HCT116 (cell line): ENCODE measurements around the gene GAB4. TPM values are rescaled to one million over a fixed set of nuclear protein-coding genes. Genes with fewer than 3 reads are reported as not detected.
"Not testable (repeated sequence)": the region's sequence is repeated elsewhere in the genome, so short reads cannot be mapped to it uniquely, and the experiment has no call there.

ENCODE experiments used
- ATAC-seq: fragments of 200-7000 bp; cut with Tn5 transposase; 2 replicates; pipeline ENCODE4 v1.9.1; 2020; ENCODE audit warnings: mild to moderate bottlenecking, moderate library complexity
- BruUV-seq: library from RNA; stranded (reverse); fragments of 400-500 nt; replicated peaks from 2 replicates; lab custom pipeline; 2021; lab: Mats Ljungman, UMichigan
- CTCF ChIA-PET: fragments of 300-600 bp; sonication (Branson Sonifier 250); formaldehyde crosslinking; loops from one replicate; lab custom pipeline; 2021; ENCODE audit warnings: antibody characterized with exemption; lab: Charles Lee
- POLR2A ChIA-PET: fragments of 300-600, 350-600 bp; sonication (Branson Sonifier 250); formaldehyde crosslinking; loops from one replicate; lab custom pipeline; 2021; ENCODE audit warnings: antibody characterized with exemption; lab: Charles Lee
- RAD21 ChIA-PET, 2 experiments: fragments of 300-600 bp; sonication (Branson Sonifier 250); formaldehyde crosslinking; loops; one replicate each; lab custom pipeline; 2023; ENCODE audit warnings: low total read pairs in 2 of 2; ENCODE audit not compliant: uncharacterized antibody in 2 of 2, unreplicated experiment in 2 of 2, low non-redundant PET in 1 of 2; lab: Charles Lee
- DNase-seq: peaks from one replicate; pipeline ENCODE4 v3.0.0-alpha.2; 2010; ENCODE audit warnings: low read depth, low spot score
- H2AFZ ChIP-seq: fragments of 200-600 bp; shearing (Covaris generic), sonication (generic); 2 replicates; pipeline ENCODE4 v1.6.1; 2017; ENCODE audit warnings: low read depth, mixed run types, mixed read lengths, antibody characterized with exemption, low read length; ENCODE audit not compliant: poor library complexity, severe bottlenecking
- H3K27ac ChIP-seq: 2 replicates; pipeline ENCODE4 v1.5.1; 2012; ENCODE audit warnings: low read depth, low read length
- H3K27me3 ChIP-seq: fragments of 200-600 bp; sonication (generic); 2 replicates; pipeline ENCODE4 v1.6.1; 2016; ENCODE audit warnings: mixed run types, low read length, mixed read lengths; ENCODE audit not compliant: insufficient read depth
- H3K36me3 ChIP-seq, 2 experiments: fragments of 200-500 bp in 1 of 2; fragments of 200-600 bp in 1 of 2; sonication (Bioruptor generic) in 1 of 2; sonication (generic) in 1 of 2; 2 replicates each; pipeline versions ENCODE4 v1.5.1 to v1.6.1; 2014 to 2016; ENCODE audit warnings: low read length in 2 of 2, inconsistent platforms in 1 of 2, mixed read lengths in 1 of 2, mixed run types in 1 of 2; ENCODE audit not compliant: insufficient read depth in 2 of 2, control insufficient read depth in 1 of 2
- H3K4me1 ChIP-seq, 2 experiments: fragments of 200-600 bp in 1 of 2; sonication (generic) in 1 of 2; 2 replicates each; pipeline versions ENCODE4 v1.5.1 to v1.6.1; 2012 to 2017; ENCODE audit warnings: low read length in 2 of 2, inconsistent platforms in 1 of 2, mild to moderate bottlenecking in 1 of 2, mixed read lengths in 1 of 2, mixed run types in 1 of 2, moderate library complexity in 1 of 2; ENCODE audit not compliant: insufficient read depth in 2 of 2, control insufficient read depth in 1 of 2
- H3K4me2 ChIP-seq: fragments of 200-600 bp; sonication (generic); 2 replicates; pipeline ENCODE4 v1.6.1; 2017; ENCODE audit warnings: mixed run types, low read length, mixed read lengths
- H3K4me3 ChIP-seq, 2 experiments: fragments of 200-600 bp in 1 of 2; sonication (generic) in 1 of 2; replicated peaks in 1 of 2; 2 replicates each; pipeline ENCODE4 v1.5.1; 2011 to 2016; ENCODE audit warnings: low read length in 2 of 2, control low read depth in 1 of 2, low read depth in 1 of 2, mild to moderate bottlenecking in 1 of 2, mixed read lengths in 1 of 2, mixed run types in 1 of 2
- H3K79me2 ChIP-seq: fragments of 200-600 bp; sonication (generic); 2 replicates; pipeline ENCODE4 v1.6.1; 2017; ENCODE audit warnings: mild to moderate bottlenecking, mixed run types, low read length, moderate library complexity, mixed read lengths; ENCODE audit not compliant: insufficient read depth
- H3K9ac ChIP-seq: fragments of 200-600 bp; sonication (generic); 2 replicates; pipeline ENCODE4 v1.6.1; 2016; ENCODE audit warnings: low read length, mixed read lengths
- H3K9me2 ChIP-seq: fragments of 200-600 bp; sonication (generic), shearing (Covaris generic); 2 replicates; pipeline ENCODE4 v1.6.1; 2017; ENCODE audit warnings: mixed run types, mild to moderate bottlenecking, moderate library complexity; ENCODE audit not compliant: insufficient read depth
- H3K9me3 ChIP-seq, 2 experiments: fragments of 200-500 bp in 1 of 2; fragments of 200-600 bp in 1 of 2; sonication (Bioruptor generic) in 1 of 2; sonication (generic) in 1 of 2; 2 replicates each; pipeline ENCODE4 v1.6.1; 2014 to 2017; ENCODE audit warnings: low read length in 2 of 2, mixed read lengths in 2 of 2, inconsistent platforms in 1 of 2, low read depth in 1 of 2, mild to moderate bottlenecking in 1 of 2, mixed run types in 1 of 2, moderate library complexity in 1 of 2; ENCODE audit not compliant: control insufficient read depth in 1 of 2, insufficient read depth in 1 of 2
- H4K20me1 ChIP-seq: fragments of 200-600 bp; sonication (generic), shearing (Covaris generic); 2 replicates; pipeline ENCODE4 v1.6.1; 2017; ENCODE audit warnings: mixed run types, mild to moderate bottlenecking, moderate library complexity; ENCODE audit not compliant: insufficient read depth
- CBX3 ChIP-seq: IDR thresholded peaks from 2 replicates; pipeline ENCODE4 v1.6.1; 2012; ENCODE audit warnings: low read depth
- EGR1 ChIP-seq: IDR thresholded peaks from 2 replicates; pipeline ENCODE4 v1.6.1; 2012; ENCODE audit warnings: low read depth
- ELF1 ChIP-seq: IDR thresholded peaks from 2 replicates; pipeline ENCODE4 v1.6.1; 2012; ENCODE audit warnings: low read depth, borderline replicate concordance
- EZH2 ChIP-seq: fragments of 200-600 bp; sonication (generic); IDR thresholded peaks from 2 replicates; pipeline ENCODE4 v1.6.1; 2017; ENCODE audit warnings: antibody characterized with exemption, mixed run types
- JUND ChIP-seq: IDR thresholded peaks from 2 replicates; pipeline ENCODE4 v1.6.1; 2012
- ZFX ChIP-seq: fragments of 450-650 bp; IDR thresholded peaks from 2 replicates; pipeline ENCODE4 v1.6.1; 2017
- ZNF274 ChIP-seq: fragments of 200-500 bp; sonication (Bioruptor generic); IDR thresholded peaks from 2 replicates; pipeline ENCODE4 v1.6.1; 2014; ENCODE audit warnings: mild to moderate bottlenecking, low read depth, low read length, inconsistent platforms
- intact Hi-C: fragments of 100-400 bp; cut with micrococcal nuclease; formaldehyde crosslinking; loops from 2 replicates; pipeline ENCODE4 v1.10.0; 2022
- total RNA-seq: library from RNA; stranded (reverse); gene quantifications from one replicate; pipeline ENCODE4 v1.2.1, GENCODE V29; 2021; ENCODE audit not compliant: unreplicated experiment
- TF ChIP-seq, protein P1 (sequence below): IDR thresholded peaks from 2 replicates; pipeline ENCODE4 v1.6.1; 2012; ENCODE audit warnings: low read depth
- TF ChIP-seq, protein P2 (sequence below): IDR thresholded peaks from 2 replicates; pipeline ENCODE4 v1.6.1; 2012
- TF ChIP-seq, protein P3 (sequence below): IDR thresholded peaks from 2 replicates; pipeline ENCODE4 v1.6.1; 2011; ENCODE audit warnings: mild to moderate bottlenecking, low read length, moderate library complexity; ENCODE audit not compliant: insufficient replicate concordance; ENCODE audit errors: extremely low read depth
- TF ChIP-seq, protein P4 (sequence below): IDR thresholded peaks from 2 replicates; pipeline ENCODE4 v1.6.1; 2012

Gene GAB4
- total RNA-seq, 1 experiment from 2014 or later: not detected

DNA sequence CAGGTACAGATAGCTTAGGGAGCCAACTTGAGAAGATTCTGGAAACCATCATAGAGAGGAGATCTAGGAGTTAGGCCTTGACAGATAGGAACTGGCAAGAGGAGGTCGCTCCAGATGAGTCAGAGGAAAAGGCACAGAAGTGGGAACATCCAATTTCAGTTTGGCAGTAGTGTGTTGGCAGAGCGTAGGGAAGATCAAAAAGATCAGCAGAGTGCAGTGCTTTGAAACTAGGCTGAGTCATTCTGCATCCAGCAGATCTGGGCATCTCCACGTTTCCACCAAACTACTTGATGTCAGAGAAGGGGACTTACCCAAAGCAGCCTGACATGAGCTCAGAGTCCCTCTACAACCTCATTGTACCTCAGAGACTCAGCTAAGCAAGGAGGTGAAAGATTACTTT, 58.5 kb downstream of the GAB4 start (continued):
- no peak for TF ChIP-seq ELF1

DNA sequence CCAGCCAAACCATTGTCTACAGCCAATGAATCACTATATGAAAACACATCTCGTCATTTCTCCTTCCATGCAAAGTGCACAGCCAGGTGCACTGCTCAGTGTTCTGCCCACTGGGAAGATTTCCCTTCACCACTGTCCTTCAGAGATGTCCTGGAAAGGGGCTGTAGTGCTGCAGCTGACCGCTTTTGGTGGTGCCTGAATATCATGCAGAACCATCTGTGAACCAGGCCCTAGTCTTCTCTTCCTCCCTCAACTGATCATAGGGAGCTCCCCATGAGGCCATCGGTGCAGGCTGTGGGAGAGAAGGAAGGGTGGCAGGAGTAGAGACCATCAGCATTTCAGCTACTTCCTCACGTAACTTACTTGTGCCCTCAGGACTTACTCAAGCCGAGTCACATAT, 70.2 kb downstream of the GAB4 start:
- H3K9ac ChIP-seq: no peak overlapping the region
- peaks cover 22% of the 10 kb centered on the region for H3K27me3 ChIP-seq
- no peak for DNase-seq
- no peak for TF ChIP-seq EZH2
- TF ChIP-seq ZFX: no peak
- TF ChIP-seq, protein P1, sequence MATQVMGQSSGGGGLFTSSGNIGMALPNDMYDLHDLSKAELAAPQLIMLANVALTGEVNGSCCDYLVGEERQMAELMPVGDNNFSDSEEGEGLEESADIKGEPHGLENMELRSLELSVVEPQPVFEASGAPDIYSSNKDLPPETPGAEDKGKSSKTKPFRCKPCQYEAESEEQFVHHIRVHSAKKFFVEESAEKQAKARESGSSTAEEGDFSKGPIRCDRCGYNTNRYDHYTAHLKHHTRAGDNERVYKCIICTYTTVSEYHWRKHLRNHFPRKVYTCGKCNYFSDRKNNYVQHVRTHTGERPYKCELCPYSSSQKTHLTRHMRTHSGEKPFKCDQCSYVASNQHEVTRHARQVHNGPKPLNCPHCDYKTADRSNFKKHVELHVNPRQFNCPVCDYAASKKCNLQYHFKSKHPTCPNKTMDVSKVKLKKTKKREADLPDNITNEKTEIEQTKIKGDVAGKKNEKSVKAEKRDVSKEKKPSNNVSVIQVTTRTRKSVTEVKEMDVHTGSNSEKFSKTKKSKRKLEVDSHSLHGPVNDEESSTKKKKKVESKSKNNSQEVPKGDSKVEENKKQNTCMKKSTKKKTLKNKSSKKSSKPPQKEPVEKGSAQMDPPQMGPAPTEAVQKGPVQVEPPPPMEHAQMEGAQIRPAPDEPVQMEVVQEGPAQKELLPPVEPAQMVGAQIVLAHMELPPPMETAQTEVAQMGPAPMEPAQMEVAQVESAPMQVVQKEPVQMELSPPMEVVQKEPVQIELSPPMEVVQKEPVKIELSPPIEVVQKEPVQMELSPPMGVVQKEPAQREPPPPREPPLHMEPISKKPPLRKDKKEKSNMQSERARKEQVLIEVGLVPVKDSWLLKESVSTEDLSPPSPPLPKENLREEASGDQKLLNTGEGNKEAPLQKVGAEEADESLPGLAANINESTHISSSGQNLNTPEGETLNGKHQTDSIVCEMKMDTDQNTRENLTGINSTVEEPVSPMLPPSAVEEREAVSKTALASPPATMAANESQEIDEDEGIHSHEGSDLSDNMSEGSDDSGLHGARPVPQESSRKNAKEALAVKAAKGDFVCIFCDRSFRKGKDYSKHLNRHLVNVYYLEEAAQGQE: no peak
- TF ChIP-seq, protein P2, sequence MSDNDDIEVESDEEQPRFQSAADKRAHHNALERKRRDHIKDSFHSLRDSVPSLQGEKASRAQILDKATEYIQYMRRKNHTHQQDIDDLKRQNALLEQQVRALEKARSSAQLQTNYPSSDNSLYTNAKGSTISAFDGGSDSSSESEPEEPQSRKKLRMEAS: no peak
- no peak for TF ChIP-seq JUND
- no peak for TF ChIP-seq ELF1
- TF ChIP-seq ZNF274: no peak
- no peak for TF ChIP-seq EGR1
- TF ChIP-seq, protein P3, sequence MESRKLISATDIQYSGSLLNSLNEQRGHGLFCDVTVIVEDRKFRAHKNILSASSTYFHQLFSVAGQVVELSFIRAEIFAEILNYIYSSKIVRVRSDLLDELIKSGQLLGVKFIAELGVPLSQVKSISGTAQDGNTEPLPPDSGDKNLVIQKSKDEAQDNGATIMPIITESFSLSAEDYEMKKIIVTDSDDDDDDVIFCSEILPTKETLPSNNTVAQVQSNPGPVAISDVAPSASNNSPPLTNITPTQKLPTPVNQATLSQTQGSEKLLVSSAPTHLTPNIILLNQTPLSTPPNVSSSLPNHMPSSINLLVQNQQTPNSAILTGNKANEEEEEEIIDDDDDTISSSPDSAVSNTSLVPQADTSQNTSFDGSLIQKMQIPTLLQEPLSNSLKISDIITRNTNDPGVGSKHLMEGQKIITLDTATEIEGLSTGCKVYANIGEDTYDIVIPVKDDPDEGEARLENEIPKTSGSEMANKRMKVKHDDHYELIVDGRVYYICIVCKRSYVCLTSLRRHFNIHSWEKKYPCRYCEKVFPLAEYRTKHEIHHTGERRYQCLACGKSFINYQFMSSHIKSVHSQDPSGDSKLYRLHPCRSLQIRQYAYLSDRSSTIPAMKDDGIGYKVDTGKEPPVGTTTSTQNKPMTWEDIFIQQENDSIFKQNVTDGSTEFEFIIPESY: no peak
- TF ChIP-seq, protein P4, sequence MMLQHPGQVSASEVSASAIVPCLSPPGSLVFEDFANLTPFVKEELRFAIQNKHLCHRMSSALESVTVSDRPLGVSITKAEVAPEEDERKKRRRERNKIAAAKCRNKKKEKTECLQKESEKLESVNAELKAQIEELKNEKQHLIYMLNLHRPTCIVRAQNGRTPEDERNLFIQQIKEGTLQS: no peak
- no peak for TF ChIP-seq CBX3
- CTCF ChIA-PET: no interaction called here
- no peaks in the 10 kb centered on the region for H3K9me3 ChIP-seq
- no peak overlapping the region for H2AFZ ChIP-seq
- H3K27ac ChIP-seq: no peak overlapping the region
- no peak overlapping the region for H3K4me2 ChIP-seq
- no peaks in the 10 kb centered on the region for H3K36me3 ChIP-seq
- no peak for ATAC-seq
- no peaks in the 10 kb centered on the region for H3K9me2 ChIP-seq
- intact Hi-C loops: no loop called here
- POLR2A ChIA-PET: no interaction called here
- H3K4me3 ChIP-seq: no peak overlapping the region
- H3K79me2 ChIP-seq: no peaks in the 10 kb centered on the region
- H4K20me1 ChIP-seq: no peaks in the 10 kb centered on the region
- RAD21 ChIA-PET: no interaction called here
- BruUV-seq: no TSS peak
- H3K4me1 ChIP-seq: no peaks in the 10 kb centered on the region

DNA sequence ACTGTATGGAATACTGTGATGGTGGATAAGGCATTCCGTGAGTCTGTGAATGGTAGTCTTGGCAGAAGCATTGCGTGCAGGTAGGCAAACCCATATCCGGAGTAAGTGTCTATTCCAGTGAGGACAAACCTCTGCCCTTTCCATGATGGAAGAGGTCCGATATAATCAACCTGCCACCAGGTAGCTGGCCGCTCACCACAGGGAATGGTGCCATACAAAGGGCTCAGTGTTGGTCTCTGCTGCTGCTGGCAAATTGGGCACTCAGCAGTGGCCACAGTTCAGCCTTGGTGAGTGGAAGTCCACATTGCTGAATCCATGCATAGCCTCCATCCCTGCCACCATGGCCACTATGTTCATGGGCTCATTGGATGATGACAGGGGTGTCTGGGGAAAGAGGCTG, 70.8 kb downstream of the GAB4 start:
- CTCF ChIA-PET, H3K9ac ChIP-seq, POLR2A ChIA-PET: not testable (repeated sequence)

More for the DNA sequence above, 70.8 kb downstream of the GAB4 start:
- H3K4me2 ChIP-seq, BruUV-seq, H3K9me3 ChIP-seq, intact Hi-C loops, H3K79me2 ChIP-seq, H2AFZ ChIP-seq, ATAC-seq, DNase-seq, H4K20me1 ChIP-seq, H3K4me3 ChIP-seq, RAD21 ChIA-PET, H3K4me1 ChIP-seq, H3K27ac ChIP-seq, H3K9me2 ChIP-seq, H3K36me3 ChIP-seq: not testable (repeated sequence)
- H3K27me3 ChIP-seq: peaks cover 28% of the 10 kb centered on the region
